ENCODE results near the gene CLCN2.

The CLCN2 gene

DNA sequence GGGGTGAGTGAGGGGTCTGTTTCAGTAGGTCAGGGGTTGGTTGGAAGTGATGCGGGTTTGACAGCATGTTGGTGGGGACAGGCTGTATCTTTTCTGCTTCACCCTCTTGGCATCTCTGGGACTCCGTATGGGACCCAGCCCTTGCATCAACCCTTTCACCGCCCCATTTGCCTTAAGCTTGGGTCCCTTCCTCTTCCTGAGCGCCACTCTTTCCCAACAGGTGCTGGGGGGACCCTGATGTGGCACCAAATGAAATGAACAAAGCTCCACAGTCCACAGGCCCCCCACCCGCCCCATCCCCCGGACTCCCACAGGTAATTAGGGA, 45.9 kb downstream of the CLCN2 start:
- Histone ChIP-seq H3K27ac (ENCODE audit: low read length, poor library complexity, severe bottlenecking) (peak overlapping the region; percentile 90), H2BK15ac (ENCODE audit: low read depth, poor library complexity, severe bottlenecking) (no peak overlapping the region), H3K4me1 (ENCODE audit: control insufficient read depth, insufficient read depth, low read depth, low read length) (peaks cover 32% of the 10 kb centered on the region), H3K18ac (ENCODE audit: low read depth in 1 of 2, low read length in 2 of 2) (peak overlapping the region; percentile 85 to 97), H3K36me3 (ENCODE audit: control insufficient read depth in 1 of 2, insufficient read depth in 2 of 2, low read depth in 1 of 2, low read length in 2 of 2) (peaks cover 27 to 28% of the 10 kb centered on the region in 2 experiments), H3K4me2 (ENCODE audit: low read length, poor library complexity, severe bottlenecking) (peak overlapping the region; percentile 86), H3K23ac (ENCODE audit: low read length in 2 of 2) (peak overlapping the region in 1 of 2 experiments; percentile 86), H2BK120ac (ENCODE audit: low read depth, low read length) (peak overlapping the region; percentile 97), H3K4me3 (ENCODE audit: insufficient read depth in 1 of 2, low read depth in 1 of 2, low read length in 2 of 2) (peak overlapping the region; percentile 85 to 92), H3K9me3 (ENCODE audit: control insufficient read depth, low read length) (no peaks in the 10 kb centered on the region), H3K14ac (ENCODE audit: low read length in 2 of 2) (peak overlapping the region; percentile 25 to 89), H2AFZ (ENCODE audit: low read depth, low read length) (no peak overlapping the region), H2BK12ac (ENCODE audit: low read length in 2 of 2) (peak overlapping the region in 1 of 2 experiments; percentile 77), H2AK5ac (ENCODE audit: low read length, severe bottlenecking) (peak overlapping the region; percentile 21), H3K9ac (ENCODE audit: low read length) (peak overlapping the region; percentile 96), H4K91ac (ENCODE audit: low read length) (peak overlapping the region; percentile 87), H3K79me1 (replicated peaks; ENCODE audit: low read length, poor library complexity, severe bottlenecking) (peaks cover 2% of the 10 kb centered on the region), H3K27me3 (ENCODE audit: control insufficient read depth in 1 of 2, insufficient read depth in 1 of 2, low read length in 2 of 2) (no peaks in the 10 kb centered on the region), H3K4ac (ENCODE audit: low read depth in 1 of 2, low read length in 2 of 2) (peak overlapping the region; percentile 95 to 99), H4K8ac (ENCODE audit: low read length) (peak overlapping the region; percentile 88), H2BK5ac (ENCODE audit: low read depth, low read length, poor library complexity, severe bottlenecking) (peak overlapping the region; percentile 94)
- no peak for DNase-seq
- WGBS = 0% methylated on average over 3 of the region's 6 CpGs

DNA sequence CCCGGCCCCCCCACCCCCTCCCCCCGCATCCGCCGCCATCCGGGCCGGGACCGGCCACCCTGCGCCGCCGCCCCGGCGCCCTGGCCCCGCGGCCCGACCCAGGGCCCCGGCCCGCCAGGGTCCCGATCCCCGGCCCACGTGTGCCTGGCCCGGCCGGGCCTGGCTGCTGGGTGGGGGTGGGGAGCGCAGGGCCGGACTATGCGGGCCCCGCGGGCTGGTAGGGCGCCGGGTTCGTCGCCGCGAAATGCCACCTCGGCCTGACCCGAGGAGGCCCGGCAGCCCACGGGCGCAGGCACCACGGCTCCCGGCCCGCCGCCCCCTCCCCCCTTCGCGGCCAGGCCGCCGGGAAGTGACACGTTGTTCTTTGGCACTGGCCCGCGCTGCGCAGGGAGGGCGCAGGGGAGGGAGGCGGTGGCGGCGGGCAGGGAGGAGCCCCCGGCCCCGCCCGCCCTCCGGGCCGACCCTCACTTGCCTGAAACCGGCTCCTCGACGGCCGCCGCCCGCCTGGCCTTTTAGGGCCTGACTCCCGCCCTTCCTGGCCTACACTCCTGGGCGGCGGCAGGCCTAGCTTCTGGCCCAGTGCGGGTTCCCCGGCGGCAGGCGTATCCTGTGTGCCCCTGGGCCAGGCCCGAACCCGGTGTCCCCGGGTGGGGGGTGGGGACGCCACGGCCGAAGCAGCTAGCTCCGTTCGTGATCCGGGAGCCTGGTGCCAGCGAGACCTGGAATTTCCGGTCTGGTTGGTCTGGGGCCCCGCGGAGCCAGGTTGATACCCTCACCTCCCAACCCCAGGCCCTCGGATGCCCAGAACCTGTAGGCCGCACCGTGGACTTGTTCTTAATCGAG, 46.5 kb downstream of the CLCN2 start:
- Histone ChIP-seq H3K9me3 (ENCODE audit: control insufficient read depth, low read length) (no peaks in the 10 kb centered on the region), H3K27ac (ENCODE audit: low read length, poor library complexity, severe bottlenecking) (peak overlapping the region; percentile 90), H4K8ac (ENCODE audit: low read length) (peak overlapping the region; percentile 88), H3K14ac (ENCODE audit: low read length in 2 of 2) (peak overlapping the region; percentile 25 to 89), H2BK12ac (ENCODE audit: low read length in 2 of 2) (peak overlapping the region; percentile 21 to 77), H3K79me1 (replicated peaks; ENCODE audit: low read length, poor library complexity, severe bottlenecking) (no peaks in the 10 kb centered on the region), H3K4ac (ENCODE audit: low read depth in 1 of 2, low read length in 2 of 2) (peak overlapping the region; percentile 95 to 99), H3K36me3 (ENCODE audit: control insufficient read depth in 1 of 2, insufficient read depth in 2 of 2, low read depth in 1 of 2, low read length in 2 of 2) (peaks cover 28 to 29% of the 10 kb centered on the region in 2 experiments), H3K18ac (ENCODE audit: low read depth in 1 of 2, low read length in 2 of 2) (peak overlapping the region; percentile 96 to 97), H2BK15ac (ENCODE audit: low read depth, poor library complexity, severe bottlenecking) (peak overlapping the region; percentile 94), H3K23ac (ENCODE audit: low read length in 2 of 2) (peak overlapping the region in 1 of 2 experiments; percentile 86), H2AFZ (ENCODE audit: low read depth, low read length) (peak overlapping the region; percentile 31), H3K27me3 (ENCODE audit: control insufficient read depth in 1 of 2, insufficient read depth in 1 of 2, low read length in 2 of 2) (no peaks in the 10 kb centered on the region), H2BK5ac (ENCODE audit: low read depth, low read length, poor library complexity, severe bottlenecking) (peak overlapping the region; percentile 94), H3K4me2 (ENCODE audit: low read length, poor library complexity, severe bottlenecking) (peak overlapping the region; percentile 86), H3K4me1 (ENCODE audit: control insufficient read depth, insufficient read depth, low read depth, low read length) (peaks cover 26% of the 10 kb centered on the region), H2BK120ac (ENCODE audit: low read depth, low read length) (peak overlapping the region; percentile 97), H4K91ac (ENCODE audit: low read length) (peak overlapping the region; percentile 97), H3K4me3 (ENCODE audit: insufficient read depth in 1 of 2, low read depth in 1 of 2, low read length in 2 of 2) (peak overlapping the region; percentile 85 to 92), H2AK5ac (ENCODE audit: low read length, severe bottlenecking) (peak overlapping the region; percentile 75), H3K9ac (ENCODE audit: low read length) (peak overlapping the region; percentile 96)
- WGBS = under 1% methylated on average over 41 of the region's 89 CpGs
- peak; percentile 84 for DNase-seq

DNA sequence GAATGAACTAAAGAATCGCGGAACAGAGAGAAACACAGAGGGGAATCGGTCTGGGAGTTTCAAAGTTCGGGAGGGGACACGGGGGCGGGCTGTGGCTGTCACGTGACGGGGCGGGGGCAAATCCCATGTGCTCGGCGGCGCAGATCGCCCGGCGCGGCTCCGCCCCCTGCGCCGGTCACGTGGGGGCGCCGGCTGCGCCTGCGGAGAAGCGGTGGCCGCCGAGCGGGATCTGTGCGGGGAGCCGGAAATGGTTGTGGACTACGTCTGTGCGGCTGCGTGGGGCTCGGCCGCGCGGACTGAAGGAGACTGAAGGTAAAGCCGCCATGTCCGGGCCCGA, 47.1 kb downstream of the CLCN2 start, which contains the start of gene EIF4G1:
TSS of gene EIF4G1 (plus strand) at position 244 of the 337 bp plus-strand sequence. CDS start 1,191 bp downstream, outside the sequence.
- H4K8ac ChIP-seq (ENCODE audit: low read length) = peak within 1 kb of the TSS; percentile 88
- H3K18ac ChIP-seq (ENCODE audit: low read depth in 1 of 2, low read length in 2 of 2) = peak within 1 kb of the TSS; percentile 96 to 97
- peak within 1 kb of the TSS; percentile 94 for H2BK5ac ChIP-seq (ENCODE audit: low read depth, low read length, poor library complexity, severe bottlenecking)
- H3K4me2 ChIP-seq (ENCODE audit: low read length, poor library complexity, severe bottlenecking) = peak within 1 kb of the TSS; percentile 86
- peak within 1 kb of the TSS; percentile 85 to 92 for H3K4me3 ChIP-seq (ENCODE audit: insufficient read depth in 1 of 2, low read depth in 1 of 2, low read length in 2 of 2)
- no peaks in the 10 kb centered on the region for H3K27me3 ChIP-seq (ENCODE audit: control insufficient read depth in 1 of 2, insufficient read depth in 1 of 2, low read length in 2 of 2)
- H3K9ac ChIP-seq (ENCODE audit: low read length) = peak within 1 kb of the TSS; percentile 96
- peak within 1 kb of the TSS; percentile 25 to 89 for H3K14ac ChIP-seq (ENCODE audit: low read length in 2 of 2)
- H3K9me3 ChIP-seq (ENCODE audit: control insufficient read depth, low read length) = no peaks in the 10 kb centered on the region
- H3K23ac ChIP-seq (ENCODE audit: low read length in 2 of 2) = peak within 1 kb of the TSS in 1 of 2 experiments; percentile 86
- H3K27ac ChIP-seq (ENCODE audit: low read length, poor library complexity, severe bottlenecking) = peak within 1 kb of the TSS; percentile 90
- H3K4me1 ChIP-seq (ENCODE audit: control insufficient read depth, insufficient read depth, low read depth, low read length) = peaks cover 21% of the 10 kb centered on the region
- peak within 1 kb of the TSS; percentile 97 for H2BK120ac ChIP-seq (ENCODE audit: low read depth, low read length)
- peaks cover 26 to 31% of the 10 kb centered on the region in 2 experiments for H3K36me3 ChIP-seq (ENCODE audit: control insufficient read depth in 1 of 2, insufficient read depth in 2 of 2, low read depth in 1 of 2, low read length in 2 of 2)
- WGBS = 2% methylated on average over 12 of the region's 40 CpGs
- H3K4ac ChIP-seq (ENCODE audit: low read depth in 1 of 2, low read length in 2 of 2) = peak within 1 kb of the TSS; percentile 95 to 99
- H2AK5ac ChIP-seq (ENCODE audit: low read length, severe bottlenecking) = peak within 1 kb of the TSS; percentile 75
- H4K91ac ChIP-seq (ENCODE audit: low read length) = peak within 1 kb of the TSS; percentile 97
- DNase-seq = peak; percentile 91
- no peaks in the 10 kb centered on the region for H3K79me1 ChIP-seq (replicated peaks; ENCODE audit: low read length, poor library complexity, severe bottlenecking)
- H2BK15ac ChIP-seq (ENCODE audit: low read depth, poor library complexity, severe bottlenecking) = peak within 1 kb of the TSS; percentile 94
- peak within 1 kb of the TSS; percentile 21 to 77 for H2BK12ac ChIP-seq (ENCODE audit: low read length in 2 of 2)
- peak within 1 kb of the TSS; percentile 31 for H2AFZ ChIP-seq (ENCODE audit: low read depth, low read length)

DNA sequence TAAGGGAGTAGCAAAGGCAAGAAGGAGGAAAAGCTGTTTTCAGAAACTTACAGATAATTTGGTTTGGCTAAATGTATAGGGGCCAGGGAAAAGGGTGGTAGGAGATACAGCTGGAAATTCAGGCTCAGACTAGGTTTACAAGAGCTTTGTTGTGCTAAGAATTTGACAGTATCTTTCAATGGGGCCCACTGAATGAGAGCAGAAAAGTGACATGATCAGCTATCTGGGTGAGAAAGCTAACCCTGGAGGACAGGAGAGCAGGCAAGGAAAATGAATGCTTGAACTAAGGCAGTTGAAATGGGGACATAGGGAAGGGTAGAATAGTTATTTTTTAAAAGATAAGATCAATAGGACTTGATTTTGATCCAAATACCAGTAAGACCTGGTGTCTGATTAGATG, 49.8 kb downstream of the CLCN2 start:
- Histone ChIP-seq H4K91ac (ENCODE audit: low read length) (no peak overlapping the region), H2BK12ac (ENCODE audit: low read length in 2 of 2) (no peak overlapping the region), H3K4ac (ENCODE audit: low read depth in 1 of 2, low read length in 2 of 2) (no peak overlapping the region), H2BK5ac (ENCODE audit: low read depth, low read length, poor library complexity, severe bottlenecking) (no peak overlapping the region), H4K8ac (ENCODE audit: low read length) (no peak overlapping the region), H2AFZ (ENCODE audit: low read depth, low read length) (no peak overlapping the region), H3K9ac (ENCODE audit: low read length) (no peak overlapping the region), H3K4me1 (ENCODE audit: control insufficient read depth, insufficient read depth, low read depth, low read length) (peaks cover 6% of the 10 kb centered on the region), H3K9me3 (ENCODE audit: control insufficient read depth, low read length) (no peaks in the 10 kb centered on the region), H2BK120ac (ENCODE audit: low read depth, low read length) (no peak overlapping the region), H3K27me3 (ENCODE audit: control insufficient read depth in 1 of 2, insufficient read depth in 1 of 2, low read length in 2 of 2) (no peaks in the 10 kb centered on the region), H3K18ac (ENCODE audit: low read depth in 1 of 2, low read length in 2 of 2) (no peak overlapping the region), H3K4me3 (ENCODE audit: insufficient read depth in 1 of 2, low read depth in 1 of 2, low read length in 2 of 2) (no peak overlapping the region), H3K36me3 (ENCODE audit: control insufficient read depth in 1 of 2, insufficient read depth in 2 of 2, low read depth in 1 of 2, low read length in 2 of 2) (peaks cover 34% of the 10 kb centered on the region in 2 experiments), H2AK5ac (ENCODE audit: low read length, severe bottlenecking) (no peak overlapping the region), H3K79me1 (replicated peaks; ENCODE audit: low read length, poor library complexity, severe bottlenecking) (peaks cover 5% of the 10 kb centered on the region), H2BK15ac (ENCODE audit: low read depth, poor library complexity, severe bottlenecking) (no peak overlapping the region), H3K14ac (ENCODE audit: low read length in 2 of 2) (no peak overlapping the region), H3K4me2 (ENCODE audit: low read length, poor library complexity, severe bottlenecking) (no peak overlapping the region), H3K27ac (ENCODE audit: low read length, poor library complexity, severe bottlenecking) (no peak overlapping the region), H3K23ac (ENCODE audit: low read length in 2 of 2) (no peak overlapping the region)
- DNase-seq = no peak

Data from mesenchymal stem cell (in vitro differentiated cells and primary cell).